GM19452 (cell line): Measurements from ENCODE around the gene MED27.

Experiments used
- ATAC-seq: cut with Tn5 transposase; IDR thresholded peaks from one replicate; pipeline ENCODE4 v1.9.1; 2021; ENCODE audit not compliant: unreplicated experiment

Gene MED27

GRCh38 chr9:131823701-131824146 is 255.9 kb downstream of the MED27 start:
- ATAC-seq: no peak

GRCh38 chr9:131818089-131818488 is 261.6 kb downstream of the MED27 start:
- no peak for ATAC-seq

GRCh38 chr9:131817627-131818026 is 262.0 kb downstream of the MED27 start:
- no peak for ATAC-seq

GRCh38 chr9:131817073-131817472 is 262.6 kb downstream of the MED27 start:
- ATAC-seq: no peak

- no peak for ATAC-seq
These were observed 263.4 kb downstream of the MED27 start for GRCh38 chr9:131815970-131816873.

GRCh38 chr9:131814707-131815106 is 265.0 kb downstream of the MED27 start:
- ATAC-seq: no peak

GRCh38 chr9:131813116-131813515 is 266.6 kb downstream of the MED27 start:
- ATAC-seq: no peak

- no peak for ATAC-seq
These were observed 267.4 kb downstream of the MED27 start for GRCh38 chr9:131812116-131812790.

GRCh38 chr9:131811405-131811804 is 268.3 kb downstream of the MED27 start:
- ATAC-seq: no peak

- ATAC-seq: no peak
These were observed 269.1 kb downstream of the MED27 start for GRCh38 chr9:131810351-131811170.
